LNCAP (cell line): Measurements from ENCODE around the gene CALML5.

ENCODE experiments used
- CTCF ChIP-seq: fragments of 450-650 bp; IDR thresholded peaks from 2 replicates; pipeline ENCODE4 v1.5.1; 2017; ENCODE audit warnings: mild to moderate bottlenecking

CALML5 gene

GRCh38 chr10:5492929-5493576 is 6.3 kb downstream of the CALML5 start:
- no peak for TF ChIP-seq CTCF

GRCh38 chr10:5492322-5492855 is 7.0 kb downstream of the CALML5 start:
- no peak for TF ChIP-seq CTCF

GRCh38 chr10:5491477-5491876 is 7.9 kb downstream of the CALML5 start:
- no peak for TF ChIP-seq CTCF

GRCh38 chr10:5490698-5491464 is 8.5 kb downstream of the CALML5 start:
- no peak for TF ChIP-seq CTCF

GRCh38 chr10:5490032-5490431 is 9.3 kb downstream of the CALML5 start:
- TF ChIP-seq CTCF = no peak

- no peak for TF ChIP-seq CTCF
Observed at GRCh38 chr10:5488272-5489161, 10.9 kb downstream of the CALML5 start.

GRCh38 chr10:5486853-5487235 is 12.5 kb downstream of the CALML5 start:
- TF ChIP-seq CTCF = no peak
